ENCODE data around the gene NSRP1. TPM values are rescaled to one million over a fixed set of nuclear protein-coding genes. Genes with fewer than 3 reads are reported as not detected.
"Not testable (repeated sequence)": the region's sequence is repeated elsewhere in the genome, so short reads cannot be mapped to it uniquely, and the experiment has no call there.

Gene NSRP1
- polyA plus RNA-seq, 1 donor from 2014 or later: 8.6 TPM

DNA sequence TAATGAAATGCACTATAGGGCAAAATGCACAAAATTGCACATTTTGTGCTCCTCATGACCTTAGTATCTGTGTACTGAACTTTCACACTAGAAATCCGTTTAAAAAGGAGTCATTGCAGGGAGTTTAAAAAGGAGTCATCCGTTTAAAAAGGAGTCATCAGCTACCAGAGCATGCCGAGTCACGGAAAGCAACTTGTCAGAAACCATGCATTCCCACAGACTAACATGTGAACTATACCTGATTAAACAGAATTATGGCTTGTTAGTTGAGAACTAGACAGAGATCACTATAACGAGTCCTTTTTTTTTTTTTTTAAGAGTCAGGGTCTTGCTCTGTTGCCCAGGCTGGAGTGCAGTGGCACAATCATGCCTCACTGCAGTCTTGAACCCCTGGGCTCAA lies 83.0 kb downstream of the NSRP1 start:
- Histone ChIP-seq H3K27me3 (ENCODE audit: insufficient read depth, low read depth, low read length) (no peaks in the 10 kb centered on the region), H3F3A (ENCODE audit: insufficient read depth, low read length, poor library complexity, severe bottlenecking) (no peaks in the 10 kb centered on the region)
- no peak for TF ChIP-seq REST (IDR thresholded peaks at IDR 0.05; ENCODE audit: borderline replicate concordance)
- no peak for TF ChIP-seq RAD21 (conservative IDR thresholded peaks at IDR 0.05)
- no peak for TF ChIP-seq POLR2AphosphoS5 (IDR thresholded peaks at IDR 0.05)
- no peak for TF ChIP-seq CTCF (IDR thresholded peaks at IDR 0.05; ENCODE audit: poor library complexity, severe bottlenecking)
- no peak for TF ChIP-seq EZH2 (IDR thresholded peaks at IDR 0.05; ENCODE audit: borderline replicate concordance, insufficient read depth, low read length, poor library complexity, severe bottlenecking)
- no peak for TF ChIP-seq MXI1 (conservative IDR thresholded peaks at IDR 0.05; ENCODE audit: poor library complexity, severe bottlenecking)
- no peak for TF ChIP-seq SMC3 (conservative IDR thresholded peaks at IDR 0.05; ENCODE audit: poor library complexity)
- TF ChIP-seq EP300 (conservative IDR thresholded peaks at IDR 0.05; ENCODE audit: poor library complexity, severe bottlenecking): no peak
- TF ChIP-seq TAF1 (IDR thresholded peaks at IDR 0.05; ENCODE audit: low read depth): no peak

DNA sequence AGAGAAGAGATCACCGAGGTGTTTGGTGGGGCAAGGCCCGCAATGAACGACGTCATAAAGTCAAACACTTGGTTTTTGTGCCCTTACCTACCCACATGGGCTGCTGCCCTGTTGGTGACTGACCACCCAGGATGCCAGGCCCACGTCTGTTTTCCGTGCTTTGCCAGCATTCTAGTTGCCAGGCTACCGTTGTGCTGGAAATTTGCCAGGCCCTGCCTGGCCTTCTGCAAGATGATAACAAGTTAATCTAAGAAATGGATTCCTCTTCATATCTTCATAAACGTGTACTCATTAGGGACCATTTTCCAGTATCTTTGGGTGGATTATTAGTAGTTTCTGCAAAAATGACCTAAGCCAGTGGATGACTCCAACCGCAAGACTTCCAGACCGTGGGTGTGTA lies 83.5 kb downstream of the NSRP1 start:
- Histone ChIP-seq H3K27me3 (ENCODE audit: insufficient read depth, low read depth, low read length) (no peaks in the 10 kb centered on the region), H3K36me3 (ENCODE audit: insufficient read depth, low read length) (no peaks in the 10 kb centered on the region), H3K4me2 (ENCODE audit: low read length) (no peak overlapping the region), H3K9ac (ENCODE audit: low read length) (no peak overlapping the region), H3K79me2 (replicated peaks; ENCODE audit: insufficient read depth, low read length) (no peaks in the 10 kb centered on the region), H3K9me2 (ENCODE audit: insufficient read depth, low read length) (no peaks in the 10 kb centered on the region), H2AFZ (ENCODE audit: low read depth, low read length) (no peak overlapping the region), H3F3A (ENCODE audit: insufficient read depth, low read length, poor library complexity, severe bottlenecking) (no peaks in the 10 kb centered on the region), H3K9me3 (ENCODE audit: low read length) (no peaks in the 10 kb centered on the region), H3K4me3 (ENCODE audit: low read length) (no peak overlapping the region), H4K20me1 (ENCODE audit: insufficient read depth) (no peaks in the 10 kb centered on the region), H3K27ac (ENCODE audit: low read length) (no peak overlapping the region)
- no peak for TF ChIP-seq POLR2AphosphoS5 (IDR thresholded peaks at IDR 0.05)
- no peak for TF ChIP-seq RAD21 (conservative IDR thresholded peaks at IDR 0.05)
- TF ChIP-seq MXI1 (conservative IDR thresholded peaks at IDR 0.05; ENCODE audit: poor library complexity, severe bottlenecking): no peak
- TF ChIP-seq TAF1 (IDR thresholded peaks at IDR 0.05; ENCODE audit: low read depth): no peak

More for the DNA sequence above, 83.0 kb downstream of the NSRP1 start:
- Histone ChIP-seq H4K20me1 (ENCODE audit: insufficient read depth) (no peaks in the 10 kb centered on the region), H3K9ac (ENCODE audit: low read length) (no peak overlapping the region), H3K36me3 (ENCODE audit: insufficient read depth, low read length) (no peaks in the 10 kb centered on the region), H3K4me2 (ENCODE audit: low read length) (no peak overlapping the region), H3K9me3 (ENCODE audit: low read length) (no peaks in the 10 kb centered on the region), H2AFZ (ENCODE audit: low read depth, low read length) (no peak overlapping the region), H3K79me2 (replicated peaks; ENCODE audit: insufficient read depth, low read length) (no peaks in the 10 kb centered on the region), H3K9me2 (ENCODE audit: insufficient read depth, low read length) (no peaks in the 10 kb centered on the region), H3K4me3 (ENCODE audit: low read length) (no peak overlapping the region), H3K27ac (ENCODE audit: low read length) (no peak overlapping the region)

- not testable (repeated sequence) for H3K79me2 ChIP-seq (replicated peaks; ENCODE audit: insufficient read depth, low read length); H3K9me2 ChIP-seq (ENCODE audit: insufficient read depth, low read length); H3K4me3 ChIP-seq (ENCODE audit: low read length); H4K20me1 ChIP-seq (ENCODE audit: insufficient read depth); H3K27me3 ChIP-seq (ENCODE audit: insufficient read depth, low read depth, low read length); H3F3A ChIP-seq (ENCODE audit: insufficient read depth, low read length, poor library complexity, severe bottlenecking); H3K9me3 ChIP-seq (ENCODE audit: low read length); H3K9ac ChIP-seq (ENCODE audit: low read length); H3K27ac ChIP-seq (ENCODE audit: low read length); H3K4me2 ChIP-seq (ENCODE audit: low read length); H2AFZ ChIP-seq (ENCODE audit: low read depth, low read length); H3K36me3 ChIP-seq (ENCODE audit: insufficient read depth, low read length)
Measured at GRCh38 chr17:30200656-30201055, 84.0 kb downstream of the NSRP1 start.

Data from neural cell (in vitro differentiated cells).